Testis (tissue), 3 donors: ENCODE results near the gene AGR3. TPM values are rescaled to one million over a fixed set of nuclear protein-coding genes. Genes with fewer than 3 reads are reported as not detected.
"Not testable (repeated sequence)": the region's sequence is repeated elsewhere in the genome, so short reads cannot be mapped to it uniquely, and the experiment has no call there.

Source experiments
- DNase-seq: peaks from one replicate; pipeline ENCODE4 v3.0.0-alpha.2; 2019
- H3K27ac ChIP-seq, 2 donors: fragments of 200-600 bp; sonication (generic); one replicate each; pipeline ENCODE4 v1.5.1; 2019
- H3K27me3 ChIP-seq: fragments of 200-600 bp; sonication (generic); one replicate; pipeline ENCODE4 v1.5.1; 2019
- H3K36me3 ChIP-seq: fragments of 200-600 bp; sonication (generic); one replicate; pipeline ENCODE4 v1.5.1; 2017; ENCODE audit warnings: low read depth; ENCODE audit errors: missing control alignments
- H3K4me1 ChIP-seq: fragments of 200-600 bp; sonication (generic); one replicate; pipeline ENCODE4 v1.5.1; 2019
- H3K4me3 ChIP-seq, 2 donors: fragments of 200-600 bp; sonication (generic); one replicate each; pipeline ENCODE4 v1.5.1; 2017 to 2019
- H3K9me3 ChIP-seq: fragments of 200-600 bp; sonication (generic); one replicate; pipeline ENCODE4 v1.5.1; 2017
- CTCF ChIP-seq, 3 experiments: fragments of 450-650 bp in 2 of 3; fragments of 200-600 bp in 1 of 3; sonication (generic) in 1 of 3; IDR thresholded peaks; one replicate each; pipeline ENCODE4 v1.5.1; 2016 to 2019; ENCODE audit warnings: antibody characterized with exemption in 3 of 3, mild to moderate bottlenecking in 2 of 3, moderate library complexity in 1 of 3
- POLR2A ChIP-seq: fragments of 450-650 bp; IDR thresholded peaks from one replicate; pipeline ENCODE4 v1.6.1; 2017; ENCODE audit warnings: antibody characterized with exemption, mild to moderate bottlenecking, moderate library complexity
- WGBS, 2 donors: methylation state at CpG; one replicate each; pipeline ENCODE4 v1.1.5; 2018; 5-methylcytosine and 5-hydroxymethylcytosine counted together
- intact Hi-C: fragments of 100-400 bp; cut with DNase I; formaldehyde crosslinking; loops from one replicate; pipeline ENCODE4 v1.15.1; 2023; ENCODE audit warnings: low total_unique reads
- polyA plus RNA-seq: library from polyadenylated mRNA; stranded (reverse); fragments of 350-450 nt; fragmentation: Illumina TruSeq; extraction: RNeasy Lipid Tissue Mini Kit (QIAGEN cat#74804); gene quantifications from one replicate; pipeline ENCODE4 v1.2.3, GENCODE V29; 2014; ENCODE audit warnings: low read depth, low replicate concordance; ENCODE audit not compliant: insufficient read depth
- total RNA-seq, 2 donors: library from RNA; depleted of rRNA; stranded (reverse); fragments of >200 nt; gene quantifications; one replicate each; pipeline ENCODE4 v1.2.3, GENCODE V29; 2016

Gene AGR3
- total and polyA plus RNA-seq, 3 donors from 2014 or later: 2.0 TPM; not detected in 2

DNA sequence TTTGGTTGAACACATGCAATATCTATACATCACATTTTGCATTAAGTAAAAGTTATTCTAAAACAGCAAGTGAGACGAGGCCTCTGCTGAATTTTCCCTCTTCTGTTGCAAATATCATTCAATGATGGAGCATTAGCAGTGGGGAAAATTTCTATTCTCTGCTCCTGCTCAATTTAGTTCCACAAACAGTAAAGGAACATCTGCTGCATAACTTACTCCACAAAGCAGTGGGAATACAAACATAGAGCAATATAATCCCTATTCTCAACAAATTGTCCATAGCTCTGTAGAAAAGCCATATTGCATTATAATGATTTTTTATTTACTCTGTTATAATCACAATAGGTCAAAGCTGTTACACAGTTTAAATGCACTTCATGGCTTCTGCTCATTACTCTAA, 5.9 kb downstream of the AGR3 start:
- no peaks in the 10 kb centered on the region for H3K27me3 ChIP-seq
- no peak overlapping the region for H3K27ac ChIP-seq
- H3K9me3 ChIP-seq: no peaks in the 10 kb centered on the region
- H3K4me3 ChIP-seq: no peak overlapping the region
- TF ChIP-seq CTCF (IDR thresholded peaks at IDR 0.05): no peak
- TF ChIP-seq POLR2A: no peak
- no peaks in the 10 kb centered on the region for H3K4me1 ChIP-seq
- no peak for DNase-seq
- 84 to 98% methylated on average over 1 of the region's 1 CpG for WGBS, 2 donors
- intact Hi-C loops: no loop called here
- H3K36me3 ChIP-seq: no peaks in the 10 kb centered on the region

- TF ChIP-seq POLR2A (no peak), CTCF (IDR thresholded peaks at IDR 0.05) (no peak)
- no peaks in the 10 kb centered on the region for H3K36me3 ChIP-seq
- no peaks in the 10 kb centered on the region for H3K27me3 ChIP-seq
- H3K9me3 ChIP-seq: no peaks in the 10 kb centered on the region
- 25 to 39% methylated on average over 4 of the region's 4 CpGs for WGBS, 2 donors
- no peak overlapping the region for H3K4me3 ChIP-seq
- no peak for DNase-seq
- no peaks in the 10 kb centered on the region for H3K4me1 ChIP-seq
- intact Hi-C loops: no loop called here
- H3K27ac ChIP-seq: no peak overlapping the region
Measured at GRCh38 chr7:16874066-16874465, 7.7 kb downstream of the AGR3 start.

DNA sequence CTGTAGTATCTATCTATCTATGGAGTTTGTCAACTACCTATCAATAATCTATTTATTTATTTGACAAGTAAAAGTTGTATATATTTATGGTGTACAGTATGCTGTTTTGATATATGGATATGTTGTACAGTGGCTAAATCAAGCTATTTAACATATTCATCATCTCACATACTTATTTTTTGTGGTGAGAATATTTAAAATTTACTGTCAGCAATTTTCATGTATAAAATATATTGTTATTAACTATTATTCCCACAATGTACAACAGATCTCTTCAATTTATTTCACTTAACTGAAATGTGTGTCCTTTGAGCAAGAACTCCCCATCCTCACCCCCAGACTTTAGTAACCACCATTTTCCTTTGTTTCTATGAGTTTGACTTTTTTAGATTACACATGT, 14.5 kb downstream of the AGR3 start:
- H3K4me3 ChIP-seq: no peak overlapping the region
- intact Hi-C loops: no loop called here
- H3K27ac ChIP-seq: no peak overlapping the region
- no peaks in the 10 kb centered on the region for H3K27me3 ChIP-seq
- H3K9me3 ChIP-seq: no peaks in the 10 kb centered on the region
- H3K4me1 ChIP-seq: no peaks in the 10 kb centered on the region
- no peaks in the 10 kb centered on the region for H3K36me3 ChIP-seq
- DNase-seq: no peak
- TF ChIP-seq POLR2A (no peak), CTCF (IDR thresholded peaks at IDR 0.05) (no peak)

GRCh38 chr7:16853189-16853588, 28.6 kb downstream of the AGR3 start:
- H3K4me3 ChIP-seq, H3K27ac ChIP-seq, H3K36me3 ChIP-seq, H3K4me1 ChIP-seq, H3K27me3 ChIP-seq, H3K9me3 ChIP-seq, intact Hi-C loops, DNase-seq: not testable (repeated sequence)
- 94% methylated on average over 11 of the region's 11 CpGs for WGBS, 2 donors

DNA sequence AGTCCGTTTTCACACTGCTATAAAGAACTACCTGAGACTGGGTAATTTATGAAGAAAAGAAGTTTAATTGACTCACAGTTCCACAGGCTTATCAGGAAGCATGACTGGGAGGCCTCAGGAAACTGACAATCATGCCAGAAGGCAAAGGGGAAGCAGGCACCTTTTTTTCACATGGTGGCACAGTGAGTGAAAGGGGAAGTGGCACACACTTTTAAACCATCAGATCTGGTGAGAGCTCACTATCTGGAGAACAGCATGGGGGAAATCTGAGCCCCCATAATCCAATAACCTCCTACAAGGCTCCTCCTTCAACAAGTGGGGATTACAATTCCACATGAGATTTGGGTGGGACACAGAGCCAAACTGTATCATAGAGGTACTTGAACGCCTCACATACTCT, 30.0 kb downstream of the AGR3 start:
- 35 to 69% methylated on average over 2 of the region's 2 CpGs for WGBS, 2 donors
- intact Hi-C loops: no loop called here
- TF ChIP-seq CTCF (IDR thresholded peaks at IDR 0.05) (no peak), POLR2A (no peak)
- Histone ChIP-seq H3K9me3 (no peaks in the 10 kb centered on the region), H3K4me3 (no peak overlapping the region), H3K36me3 (no peaks in the 10 kb centered on the region), H3K4me1 (no peaks in the 10 kb centered on the region), H3K27me3 (no peaks in the 10 kb centered on the region), H3K27ac (no peak overlapping the region)
- DNase-seq: no peak
